Stimulated activated CD4-positive, alpha-beta T cell treated with anti-CD3 and anti-CD28 coated beads, Interleukin-12 subunit alpha, Interleukin-12 subunit beta, amount 100 ng/mL, for 48 hours (primary cell): Measurements from ENCODE around the gene C10orf71.

Experiments used
- DNase-seq, 3 donors: peaks; one replicate each; pipeline ENCODE4 v3.0.0-alpha.2; 2020; ENCODE audit warnings: low read depth in 2 of 3, low spot score in 1 of 3

C10orf71 gene

DNA sequence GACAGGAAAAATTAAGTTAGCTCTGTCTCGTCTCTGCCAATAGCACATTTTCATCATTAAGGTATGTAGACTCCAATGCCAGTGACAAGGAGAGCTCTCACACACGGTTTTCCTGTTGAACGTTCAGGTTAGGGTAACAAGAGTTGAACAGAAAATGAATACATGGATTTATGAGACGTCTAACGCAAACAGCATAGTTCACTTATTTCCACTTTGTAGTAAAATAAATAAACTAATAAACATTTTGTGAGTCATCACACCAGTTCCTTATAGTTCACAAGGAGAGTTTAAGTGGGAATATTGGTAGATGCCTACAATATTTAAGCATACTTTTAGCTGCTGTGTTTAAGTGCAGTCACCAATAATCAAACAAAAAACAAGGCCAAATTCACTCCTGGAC lies 75.8 kb downstream of the C10orf71 start:
- DNase-seq: no peak

DNA sequence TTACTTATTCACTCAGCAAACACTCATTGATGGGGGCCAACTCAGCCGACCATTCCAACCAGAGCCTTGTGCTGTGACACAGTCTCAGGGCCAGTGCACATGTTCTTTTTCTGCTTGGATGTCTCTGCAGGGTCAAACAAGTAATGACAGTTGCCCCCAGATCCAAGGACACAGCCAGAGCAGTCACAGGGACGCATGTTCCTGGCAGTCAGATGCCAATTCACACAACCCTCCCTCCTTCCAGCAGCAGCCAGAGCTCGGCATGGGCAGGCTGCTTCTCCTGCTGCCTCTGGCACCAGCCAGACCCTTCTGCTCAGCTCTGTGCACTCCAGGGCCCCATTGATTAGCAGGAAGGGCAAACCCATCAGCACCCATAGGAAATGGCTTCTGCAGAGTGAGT lies 76.6 kb downstream of the C10orf71 start:
- DNase-seq: no peak
